IMR-90 (cell line): ENCODE data around the gene APOF. TPM values are rescaled to one million over a fixed set of nuclear protein-coding genes. Genes with fewer than 3 reads are reported as not detected.

Experiments
- ATAC-seq: fragments of 200-7000 bp; cut with Tn5 transposase; 2 replicates; pipeline ENCODE4 v1.9.1; 2020; ENCODE audit warnings: low read depth, mild to moderate bottlenecking, moderate library complexity
- BruUV-seq: library from RNA; stranded (reverse); fragments of 400-500 nt; replicated peaks from 2 replicates; lab custom pipeline; 2021; lab: Mats Ljungman, UMichigan
- CTCF ChIA-PET: fragments of 300-600 bp; formaldehyde crosslinking; extraction: SDS; loops from one replicate; lab custom pipeline; 2021; ENCODE audit warnings: antibody characterized with exemption; lab: Yijun Ruan, JAX
- POLR2A ChIA-PET: fragments of 300-600 bp; sonication (Branson Sonifier 250); formaldehyde crosslinking; loops from one replicate; lab custom pipeline; 2022; ENCODE audit warnings: antibody characterized with exemption; ENCODE audit not compliant: unreplicated experiment; lab: Charles Lee
- DNase-seq: peaks from one replicate; pipeline ENCODE4 v3.0.0; 2013
- H2AFZ ChIP-seq: replicated peaks from 2 replicates; pipeline ENCODE3; 2013; ENCODE audit warnings: low read length, mild to moderate bottlenecking; ENCODE audit not compliant: poor library complexity
- H2AK5ac ChIP-seq: 2 replicates; pipeline ENCODE4 v1.6.1; 2013; ENCODE audit warnings: low read depth, low read length, inconsistent platforms
- H2AK9ac ChIP-seq: replicated peaks from 2 replicates; pipeline ENCODE3; 2013; ENCODE audit warnings: mild to moderate bottlenecking, low read depth, low read length, moderate library complexity; ENCODE audit not compliant: poor library complexity
- H2BK120ac ChIP-seq: 2 replicates; pipeline ENCODE4 v1.6.1; 2013; ENCODE audit warnings: low read depth, low read length, inconsistent platforms
- H2BK15ac ChIP-seq: 3 replicates; pipeline ENCODE4 v1.6.1; 2013; ENCODE audit warnings: low read depth, low read length, inconsistent platforms
- H2BK20ac ChIP-seq: 2 replicates; pipeline ENCODE4 v1.6.1; 2013; ENCODE audit warnings: low read depth, mild to moderate bottlenecking, inconsistent platforms, low read length, moderate library complexity
- H2BK5ac ChIP-seq: 2 replicates; pipeline ENCODE4 v1.6.1; 2013; ENCODE audit warnings: mild to moderate bottlenecking, low read depth, low read length, inconsistent platforms; ENCODE audit not compliant: poor library complexity, severe bottlenecking
- H3K14ac ChIP-seq: replicated peaks from 2 replicates; pipeline ENCODE4 v1.6.1; 2013; ENCODE audit warnings: low read depth, low read length, inconsistent platforms
- H3K18ac ChIP-seq: 2 replicates; pipeline ENCODE4 v1.6.1; 2013; ENCODE audit warnings: low read depth, low read length, control low read depth
- H3K23ac ChIP-seq: 2 replicates; pipeline ENCODE4 v1.6.1; 2013; ENCODE audit warnings: low read depth, low read length, inconsistent platforms
- H3K27ac ChIP-seq: 2 replicates; pipeline ENCODE4 v1.5.1; 2013; ENCODE audit warnings: mild to moderate bottlenecking, control low read depth, low read length; ENCODE audit not compliant: insufficient read depth
- H3K27me3 ChIP-seq: 2 replicates; pipeline ENCODE4 v1.6.1; 2013; ENCODE audit warnings: low read length; ENCODE audit not compliant: control insufficient read depth, insufficient read depth
- H3K36me3 ChIP-seq: 2 replicates; pipeline ENCODE4 v1.6.1; 2013; ENCODE audit warnings: low read length, mixed read lengths; ENCODE audit not compliant: control insufficient read depth, insufficient read depth
- H3K4ac ChIP-seq: 2 replicates; pipeline ENCODE4 v1.6.1; 2013; ENCODE audit warnings: low read depth, low read length, inconsistent platforms
- H3K4me1 ChIP-seq: 2 replicates; pipeline ENCODE4 v1.6.1; 2013; ENCODE audit warnings: low read length, mixed read lengths; ENCODE audit not compliant: control insufficient read depth, insufficient read depth
- H3K4me2 ChIP-seq: 2 replicates; pipeline ENCODE4 v1.6.1; 2013; ENCODE audit warnings: low read depth, mild to moderate bottlenecking, control low read depth, low read length, moderate library complexity
- H3K4me3 ChIP-seq: 2 replicates; pipeline ENCODE4 v1.5.1; 2013; ENCODE audit warnings: low read depth, mild to moderate bottlenecking, control low read depth, low read length, moderate library complexity; ENCODE audit not compliant: insufficient read depth
- H3K56ac ChIP-seq: 2 replicates; pipeline ENCODE4 v1.6.1; 2013; ENCODE audit warnings: low read length, inconsistent platforms; ENCODE audit not compliant: insufficient read depth; ENCODE audit errors: extremely low read depth
- H3K79me1 ChIP-seq, 2 experiments: 2 replicates each; pipeline ENCODE4 v1.6.1; 2013; ENCODE audit warnings: low read length in 2 of 2, inconsistent platforms in 1 of 2, low read depth in 1 of 2
- H3K9ac ChIP-seq: 2 replicates; pipeline ENCODE4 v1.6.1; 2013; ENCODE audit warnings: low read depth, low read length, control low read depth
- H3K9me1 ChIP-seq: 2 replicates; pipeline ENCODE4 v1.6.1; 2013; ENCODE audit warnings: low read length, inconsistent platforms; ENCODE audit not compliant: insufficient read depth
- H3K9me3 ChIP-seq: 2 replicates; pipeline ENCODE4 v1.6.1; 2013; ENCODE audit warnings: low read length; ENCODE audit not compliant: control insufficient read depth, insufficient read depth
- H4K20me1 ChIP-seq: 2 replicates; pipeline ENCODE4 v1.6.1; 2013; ENCODE audit warnings: low read length, inconsistent platforms; ENCODE audit not compliant: insufficient read depth
- H4K5ac ChIP-seq: 2 replicates; pipeline ENCODE4 v1.6.1; 2013; ENCODE audit warnings: mild to moderate bottlenecking, low read depth, low read length, control low read depth
- H4K8ac ChIP-seq, 2 experiments: 2 replicates each; pipeline ENCODE4 v1.6.1; 2013; ENCODE audit warnings: low read depth in 2 of 2, low read length in 2 of 2, control low read depth in 1 of 2, inconsistent platforms in 1 of 2
- H4K91ac ChIP-seq: 2 replicates; pipeline ENCODE4 v1.6.1; 2013; ENCODE audit warnings: low read depth, low read length, inconsistent platforms; ENCODE audit not compliant: insufficient read depth
- MAFK ChIP-seq: IDR thresholded peaks from 2 replicates; pipeline ENCODE4 v1.6.1; 2012; ENCODE audit warnings: low read depth, low read length, improper control_type of control experiment
- NFE2L2 ChIP-seq: fragments of 150-350 bp; IDR thresholded peaks from 2 replicates; pipeline ENCODE4 v1.6.1; 2016; ENCODE audit warnings: low read depth, mild to moderate bottlenecking, low read length
- POLR2A ChIP-seq: IDR thresholded peaks from 2 replicates; pipeline ENCODE4 v1.6.1; 2012; ENCODE audit warnings: mild to moderate bottlenecking, low read depth, low read length
- RFX5 ChIP-seq: IDR thresholded peaks from 2 replicates; pipeline ENCODE4 v1.8.0; 2012; ENCODE audit warnings: low read depth, mild to moderate bottlenecking, low read length, moderate library complexity
- SMC3 ChIP-seq: fragments of 150-350 bp; IDR thresholded peaks from 2 replicates; pipeline ENCODE4 v1.6.1; 2016; ENCODE audit warnings: low read depth, mild to moderate bottlenecking, antibody characterized with exemption, low read length, moderate library complexity
- WGBS, 2 experiments: methylation state at CpG; one replicate each; pipeline versions ENCODE4 v1.1.5 to v1.1.7; 2013; ENCODE audit warnings: missing lambda C conversion rate in 2 of 2; ENCODE audit not compliant: insufficient read length in 1 of 2; ENCODE audit errors: extremely low coverage in 2 of 2; 5-methylcytosine and 5-hydroxymethylcytosine counted together
- dilution Hi-C: fragments of 300-500 bp; cut with HindIII; formaldehyde crosslinking; loops from one replicate; pipeline ENCODE4 v1.14.3; 2018; ENCODE audit warnings: low sequenced_read_pairs; ENCODE audit not compliant: unreplicated experiment
- in situ Hi-C: fragments of 300-500 bp; cut with MboI; formaldehyde crosslinking; loops from 3 replicates; pipeline ENCODE4 v1.14.3; 2019; ENCODE audit warnings: low sequenced_read_pairs, inconsistent platforms, mixed read lengths
- intact Hi-C: fragments of 100-400 bp; cut with micrococcal nuclease; formaldehyde crosslinking; loops from 2 replicates; pipeline ENCODE4 v1.10.0; 2022
- polyA plus RNA-seq, 3 experiments: library from polyadenylated mRNA; depleted of rRNA; stranded (reverse); fragments of >200 nt; gene quantifications; 2 replicates each; pipeline ENCODE4 v1.2.3, GENCODE V29; 2012; ENCODE audit warnings: low replicate concordance in 1 of 3
- total RNA-seq: library from RNA; depleted of rRNA; stranded (reverse); fragments of >200 nt; gene quantifications from 2 replicates; pipeline ENCODE4 v1.2.3, GENCODE V29; 2012

APOF gene
- total and polyA plus RNA-seq, 2 of the 4 experiments (the other 2 are of a cell fraction): not detected

DNA sequence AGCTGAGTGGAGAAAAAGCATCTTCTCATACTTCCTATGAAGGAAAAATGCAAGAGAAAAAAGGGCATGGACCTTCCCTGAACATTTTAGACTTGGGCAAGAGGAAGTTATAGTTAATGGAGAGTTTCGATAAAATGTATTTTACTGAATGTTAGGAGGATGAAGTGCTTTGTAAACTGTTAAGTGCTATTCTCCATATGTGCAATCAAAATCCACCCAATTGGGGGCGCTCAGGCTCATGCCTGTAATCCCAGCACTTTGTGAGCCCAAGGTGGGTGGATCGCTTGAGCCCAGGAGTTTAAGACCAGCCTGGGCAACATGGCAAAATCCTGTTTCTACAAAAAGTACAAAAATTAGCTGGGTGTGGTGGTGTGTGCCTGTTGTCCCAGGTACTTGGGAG, 45.0 kb downstream of the APOF start:
- Histone ChIP-seq H4K20me1 (no peaks in the 10 kb centered on the region), H3K56ac (no peak overlapping the region), H2AK9ac (no peak overlapping the region), H2BK5ac (no peak overlapping the region), H3K9me1 (no peaks in the 10 kb centered on the region), H4K91ac (no peak overlapping the region), H3K18ac (no peak overlapping the region), H3K9me3 (no peaks in the 10 kb centered on the region), H3K27ac (no peak overlapping the region), H3K27me3 (no peaks in the 10 kb centered on the region), H4K8ac (no peak overlapping the region), H3K4me1 (peaks cover 4% of the 10 kb centered on the region), H3K4me3 (no peak overlapping the region), H3K4me2 (no peak overlapping the region), H3K14ac (no peak overlapping the region), H3K36me3 (peaks cover 10% of the 10 kb centered on the region), H3K23ac (no peak overlapping the region), H3K9ac (no peak overlapping the region), H3K79me1 (peaks cover 6 to 21% of the 10 kb centered on the region in 2 experiments), H2BK15ac (no peak overlapping the region), H3K4ac (no peak overlapping the region), H2BK20ac (no peak overlapping the region), H2BK120ac (no peak overlapping the region), H2AK5ac (no peak overlapping the region), H2AFZ (no peak overlapping the region), H4K5ac (no peak overlapping the region)
- no peak for ATAC-seq
- TF ChIP-seq MAFK: no peak
- no peak for TF ChIP-seq SMC3
- TF ChIP-seq NFE2L2: no peak
- TF ChIP-seq RFX5: no peak
- no peak for TF ChIP-seq POLR2A
- WGBS, 2 experiments: 83% methylated on average over 1 of the region's 3 CpGs; no CpG with 5 or more reads in 1 of the 2 experiments
- dilution Hi-C loops: no loop called here
- BruUV-seq: no TSS peak
- POLR2A ChIA-PET: no interaction called here
- DNase-seq: no peak
- CTCF ChIA-PET: no interaction called here
- in situ Hi-C loops: no loop called here
- intact Hi-C loops: loop anchor here (5.0 kb wide), 1 partner anchor 145 kb away; no protein-coding TSS in a partner anchor
